ENCODE data around the gene CCDC134. TPM values are rescaled to one million over a fixed set of nuclear protein-coding genes. Genes with fewer than 3 reads are reported as not detected.

CCDC134 gene
- total RNA-seq, 1 donor from 2014 or later = 11.3 TPM

DNA sequence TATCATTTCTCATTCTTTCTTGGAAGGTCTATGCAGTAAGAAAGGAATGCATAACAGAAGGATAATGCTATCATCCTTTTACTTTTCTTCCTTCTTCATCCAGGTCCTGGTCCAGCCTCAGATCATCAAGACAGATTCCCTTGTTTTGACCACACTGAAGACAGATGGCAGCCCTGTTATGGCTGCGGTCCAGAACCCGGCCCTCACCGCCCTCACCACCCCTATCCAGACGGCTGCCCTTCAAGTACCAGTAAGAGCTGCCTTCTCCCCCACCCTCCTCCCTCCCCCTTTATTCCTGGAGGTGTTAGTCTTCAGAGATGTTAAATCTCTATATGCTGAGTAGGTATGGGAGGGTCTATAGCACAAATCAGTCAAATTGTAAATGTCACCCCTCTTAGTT lies 70.3 kb downstream of the CCDC134 start:
- no peak for TF ChIP-seq EZH2 (IDR thresholded peaks at IDR 0.05; ENCODE audit: insufficient read depth, low read length)
- TF ChIP-seq, protein P1, sequence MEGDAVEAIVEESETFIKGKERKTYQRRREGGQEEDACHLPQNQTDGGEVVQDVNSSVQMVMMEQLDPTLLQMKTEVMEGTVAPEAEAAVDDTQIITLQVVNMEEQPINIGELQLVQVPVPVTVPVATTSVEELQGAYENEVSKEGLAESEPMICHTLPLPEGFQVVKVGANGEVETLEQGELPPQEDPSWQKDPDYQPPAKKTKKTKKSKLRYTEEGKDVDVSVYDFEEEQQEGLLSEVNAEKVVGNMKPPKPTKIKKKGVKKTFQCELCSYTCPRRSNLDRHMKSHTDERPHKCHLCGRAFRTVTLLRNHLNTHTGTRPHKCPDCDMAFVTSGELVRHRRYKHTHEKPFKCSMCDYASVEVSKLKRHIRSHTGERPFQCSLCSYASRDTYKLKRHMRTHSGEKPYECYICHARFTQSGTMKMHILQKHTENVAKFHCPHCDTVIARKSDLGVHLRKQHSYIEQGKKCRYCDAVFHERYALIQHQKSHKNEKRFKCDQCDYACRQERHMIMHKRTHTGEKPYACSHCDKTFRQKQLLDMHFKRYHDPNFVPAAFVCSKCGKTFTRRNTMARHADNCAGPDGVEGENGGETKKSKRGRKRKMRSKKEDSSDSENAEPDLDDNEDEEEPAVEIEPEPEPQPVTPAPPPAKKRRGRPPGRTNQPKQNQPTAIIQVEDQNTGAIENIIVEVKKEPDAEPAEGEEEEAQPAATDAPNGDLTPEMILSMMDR (IDR thresholded peaks at IDR 0.05; ENCODE audit: insufficient read depth, low read depth, low read length) = no peak
- no peaks in the 10 kb centered on the region for H3K9me3 ChIP-seq (ENCODE audit: insufficient read depth, low read depth, low read length)
- H3K4me2 ChIP-seq (ENCODE audit: low read length) = no peak overlapping the region
- H3K27ac ChIP-seq (ENCODE audit: low read depth, low read length) = no peak overlapping the region
- no peaks in the 10 kb centered on the region for H3K4me1 Mint-ChIP-seq (ENCODE audit: low read depth, unreplicated experiment)
- peaks cover 3% of the 10 kb centered on the region for H3K79me2 ChIP-seq (ENCODE audit: insufficient read depth, low read length)
- peaks cover 42% of the 10 kb centered on the region for H4K20me1 ChIP-seq (ENCODE audit: insufficient read depth, low read length)
- DNase-seq (ENCODE audit: low read depth) (no peak), FAIRE-seq (no peak)
- H3K4me3 Mint-ChIP-seq (ENCODE audit: unreplicated experiment) = no peak overlapping the region
- H3K36me3 ChIP-seq (ENCODE audit: insufficient read depth, low read length) = peaks cover 29% of the 10 kb centered on the region
- no peak overlapping the region for H3K27ac Mint-ChIP-seq (ENCODE audit: unreplicated experiment)
- H3K9me3 Mint-ChIP-seq (ENCODE audit: unreplicated experiment) = no peaks in the 10 kb centered on the region
- H3K36me3 Mint-ChIP-seq (ENCODE audit: low read depth, unreplicated experiment) = peaks cover 15% of the 10 kb centered on the region
- H3K27me3 ChIP-seq (ENCODE audit: insufficient read depth, low read length) = no peaks in the 10 kb centered on the region
- no peaks in the 10 kb centered on the region for H3K27me3 Mint-ChIP-seq (ENCODE audit: low read depth, unreplicated experiment)
- no peak overlapping the region for H3K9ac ChIP-seq (ENCODE audit: low read length)
- no peak overlapping the region for H2AFZ ChIP-seq (ENCODE audit: low read depth, low read length)
- H3K4me1 ChIP-seq (ENCODE audit: insufficient read depth, low read length) = peaks cover under 1% of the 10 kb centered on the region
- H3K4me3 ChIP-seq (ENCODE audit: insufficient read depth, low read depth, low read length) = no peak overlapping the region

DNA sequence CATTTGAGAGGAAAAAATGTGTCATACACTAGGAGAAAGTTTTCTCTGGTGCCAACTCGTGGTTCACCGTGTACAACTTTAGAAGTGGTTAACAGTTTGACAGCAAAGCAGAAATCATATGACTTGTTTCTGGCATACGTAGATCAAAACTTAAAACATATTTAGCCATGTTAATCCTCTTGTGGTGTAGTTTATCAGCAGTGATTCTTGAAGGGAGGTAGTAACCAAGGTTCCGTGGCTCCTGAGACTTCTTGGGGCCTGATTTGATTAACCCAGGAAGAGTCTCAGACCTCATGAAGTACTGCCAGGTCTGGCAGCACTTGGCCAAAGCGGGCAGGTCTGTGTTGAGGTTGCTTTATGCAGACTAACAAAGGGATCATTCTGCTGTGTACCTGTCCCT lies 72.9 kb downstream of the CCDC134 start:
- TF ChIP-seq, protein P1 (IDR thresholded peaks at IDR 0.05; ENCODE audit: insufficient read depth, low read depth, low read length) = no peak
- no peak for TF ChIP-seq EZH2 (IDR thresholded peaks at IDR 0.05; ENCODE audit: insufficient read depth, low read length)
- FAIRE-seq = no peak

DNA sequence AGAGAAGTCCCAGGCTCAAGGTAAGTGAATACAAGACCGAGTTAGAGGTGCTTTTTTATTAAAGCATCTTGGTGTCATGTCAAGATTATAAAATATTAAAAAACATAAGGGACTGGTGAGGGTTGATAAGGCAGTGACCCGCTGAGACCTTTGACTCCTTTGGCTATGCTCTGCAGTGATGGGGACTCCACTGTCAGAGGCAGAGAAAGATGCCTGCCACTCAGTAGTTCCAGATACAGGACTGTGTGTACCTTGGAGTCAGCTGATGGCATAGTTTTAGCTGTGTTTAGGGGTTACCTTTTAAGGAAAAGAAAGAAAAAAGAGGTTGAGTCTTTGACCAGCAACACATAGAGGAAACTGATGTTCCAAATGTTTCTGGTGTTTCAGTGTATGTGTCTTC lies 73.6 kb downstream of the CCDC134 start:
- H2AFZ ChIP-seq (ENCODE audit: low read depth, low read length) = no peak overlapping the region
- H4K20me1 ChIP-seq (ENCODE audit: insufficient read depth, low read length) = peaks cover 34% of the 10 kb centered on the region
- H3K9me3 ChIP-seq (ENCODE audit: insufficient read depth, low read depth, low read length) = no peaks in the 10 kb centered on the region
- H3K4me1 ChIP-seq (ENCODE audit: insufficient read depth, low read length) = peaks cover 5% of the 10 kb centered on the region
- H3K4me1 Mint-ChIP-seq (ENCODE audit: low read depth, unreplicated experiment) = peaks cover 2% of the 10 kb centered on the region
- H3K9me3 Mint-ChIP-seq (ENCODE audit: unreplicated experiment) = no peaks in the 10 kb centered on the region
- no peaks in the 10 kb centered on the region for H3K27me3 ChIP-seq (ENCODE audit: insufficient read depth, low read length)
- no peak overlapping the region for H3K9ac ChIP-seq (ENCODE audit: low read length)
- H3K4me2 ChIP-seq (ENCODE audit: low read length) = no peak overlapping the region
- FAIRE-seq = no peak
- H3K27ac Mint-ChIP-seq (ENCODE audit: unreplicated experiment) = no peak overlapping the region
- DNase-seq (ENCODE audit: low read depth) = no peak
- H3K4me3 Mint-ChIP-seq (ENCODE audit: unreplicated experiment) = no peak overlapping the region
- H3K4me3 ChIP-seq (ENCODE audit: insufficient read depth, low read depth, low read length) = no peak overlapping the region
- peaks cover 22% of the 10 kb centered on the region for H3K36me3 Mint-ChIP-seq (ENCODE audit: low read depth, unreplicated experiment)
- TF ChIP-seq EZH2 (IDR thresholded peaks at IDR 0.05; ENCODE audit: insufficient read depth, low read length) = no peak
- TF ChIP-seq, protein P1 (IDR thresholded peaks at IDR 0.05; ENCODE audit: insufficient read depth, low read depth, low read length) = no peak
- H3K79me2 ChIP-seq (ENCODE audit: insufficient read depth, low read length) = no peaks in the 10 kb centered on the region
- peaks cover 35% of the 10 kb centered on the region for H3K36me3 ChIP-seq (ENCODE audit: insufficient read depth, low read length)
- H3K27me3 Mint-ChIP-seq (ENCODE audit: low read depth, unreplicated experiment) = no peaks in the 10 kb centered on the region
- H3K27ac ChIP-seq (ENCODE audit: low read depth, low read length) = no peak overlapping the region

More for the DNA sequence above, 72.9 kb downstream of the CCDC134 start:
- Mint-ChIP-seq H3K36me3 (ENCODE audit: low read depth, unreplicated experiment) (peaks cover 17% of the 10 kb centered on the region), H3K27ac (ENCODE audit: unreplicated experiment) (no peak overlapping the region), H3K27me3 (ENCODE audit: low read depth, unreplicated experiment) (no peaks in the 10 kb centered on the region), H3K4me1 (ENCODE audit: low read depth, unreplicated experiment) (peaks cover 2% of the 10 kb centered on the region), H3K9me3 (ENCODE audit: unreplicated experiment) (no peaks in the 10 kb centered on the region), H3K4me3 (ENCODE audit: unreplicated experiment) (no peak overlapping the region)
- Histone ChIP-seq H3K79me2 (ENCODE audit: insufficient read depth, low read length) (no peaks in the 10 kb centered on the region), H3K36me3 (ENCODE audit: insufficient read depth, low read length) (peaks cover 35% of the 10 kb centered on the region), H3K4me2 (ENCODE audit: low read length) (no peak overlapping the region), H3K9me3 (ENCODE audit: insufficient read depth, low read depth, low read length) (no peaks in the 10 kb centered on the region), H3K27ac (ENCODE audit: low read depth, low read length) (no peak overlapping the region), H3K4me1 (ENCODE audit: insufficient read depth, low read length) (peaks cover 5% of the 10 kb centered on the region), H3K9ac (ENCODE audit: low read length) (no peak overlapping the region), H2AFZ (ENCODE audit: low read depth, low read length) (no peak overlapping the region), H4K20me1 (ENCODE audit: insufficient read depth, low read length) (peaks cover 34% of the 10 kb centered on the region), H3K27me3 (ENCODE audit: insufficient read depth, low read length) (no peaks in the 10 kb centered on the region), H3K4me3 (ENCODE audit: insufficient read depth, low read depth, low read length) (no peak overlapping the region)
- no peak for DNase-seq (ENCODE audit: low read depth)
